H9 (cell line): ENCODE results near the gene TNIK. TPM values are rescaled to one million over a fixed set of nuclear protein-coding genes. Genes with fewer than 3 reads are reported as not detected.

Experiments
- DNase-seq: peaks from one replicate; pipeline ENCODE4 v3.0.0-alpha.2; 2017
- H2AFZ ChIP-seq: one replicate; pipeline ENCODE4 v1.6.1; 2013; ENCODE audit warnings: mild to moderate bottlenecking, low read length, control low read depth, moderate library complexity
- H2AK5ac ChIP-seq: 2 replicates; pipeline ENCODE4 v1.6.1; 2013; ENCODE audit warnings: low read length, control low read depth, mixed read lengths; ENCODE audit not compliant: insufficient read length
- H2BK120ac ChIP-seq: one replicate; pipeline ENCODE4 v1.6.1; 2013; ENCODE audit warnings: low read depth, mild to moderate bottlenecking, low read length, control low read depth, inconsistent platforms; ENCODE audit not compliant: poor library complexity, severe bottlenecking
- H2BK12ac ChIP-seq: 2 replicates; pipeline ENCODE4 v1.6.1; 2013; ENCODE audit warnings: low read length, control low read depth, mixed read lengths, low read depth; ENCODE audit not compliant: insufficient read length
- H2BK15ac ChIP-seq: 2 replicates; pipeline ENCODE4 v1.6.1; 2013; ENCODE audit warnings: low read depth, low read length, control low read depth
- H2BK20ac ChIP-seq: one replicate; pipeline ENCODE4 v1.6.1; 2013; ENCODE audit warnings: low read depth, mild to moderate bottlenecking, low read length, control low read depth, inconsistent platforms; ENCODE audit not compliant: poor library complexity, severe bottlenecking
- H2BK5ac ChIP-seq: 2 replicates; pipeline ENCODE4 v1.6.1; 2013; ENCODE audit warnings: low read length, control low read depth, mixed read lengths; ENCODE audit not compliant: insufficient read length
- H3K14ac ChIP-seq: 2 replicates; pipeline ENCODE4 v1.6.1; 2013; ENCODE audit warnings: low read length, control low read depth; ENCODE audit not compliant: insufficient read depth
- H3K18ac ChIP-seq: 2 replicates; pipeline ENCODE4 v1.6.1; 2013; ENCODE audit warnings: low read depth, mild to moderate bottlenecking, mixed read lengths, low read length, control low read depth; ENCODE audit not compliant: insufficient read length
- H3K23ac ChIP-seq: 2 replicates; pipeline ENCODE4 v1.6.1; 2013; ENCODE audit warnings: low read length, control low read depth, mixed read lengths, low read depth; ENCODE audit not compliant: insufficient read length
- H3K23me2 ChIP-seq: 2 replicates; pipeline ENCODE4 v1.6.1; 2013; ENCODE audit warnings: low read depth, mild to moderate bottlenecking, mixed read lengths, low read length, control low read depth; ENCODE audit not compliant: insufficient read length, poor library complexity, severe bottlenecking
- H3K27ac ChIP-seq: 2 replicates; pipeline ENCODE4 v1.5.1; 2013; ENCODE audit warnings: low read length, control low read depth, mixed read lengths, low read depth; ENCODE audit not compliant: insufficient read length
- H3K27me3 ChIP-seq: 2 replicates; pipeline ENCODE4 v1.6.1; 2013; ENCODE audit warnings: low read length, control low read depth, inconsistent platforms; ENCODE audit not compliant: insufficient read depth
- H3K4ac ChIP-seq: 2 replicates; pipeline ENCODE4 v1.6.1; 2013; ENCODE audit warnings: low read depth, mild to moderate bottlenecking, control low read depth, inconsistent platforms, low read length, moderate library complexity
- H3K4me1 ChIP-seq: 2 replicates; pipeline ENCODE4 v1.6.1; 2013; ENCODE audit warnings: low read length, control low read depth, inconsistent platforms; ENCODE audit not compliant: insufficient read depth
- H3K4me2 ChIP-seq: 2 replicates; pipeline ENCODE4 v1.6.1; 2013; ENCODE audit warnings: low read length, control low read depth, mixed read lengths; ENCODE audit not compliant: insufficient read length, insufficient read depth
- H3K56ac ChIP-seq: 2 replicates; pipeline ENCODE4 v1.6.1; 2013; ENCODE audit warnings: low read depth, mild to moderate bottlenecking, mixed read lengths, low read length, control low read depth; ENCODE audit not compliant: insufficient read length
- H3K79me1 ChIP-seq: 2 replicates; pipeline ENCODE4 v1.6.1; 2013; ENCODE audit warnings: low read depth, mild to moderate bottlenecking, moderate library complexity, low read length, control low read depth, inconsistent platforms; ENCODE audit not compliant: insufficient read depth, poor library complexity, severe bottlenecking
- H3K79me2 ChIP-seq: 2 replicates; pipeline ENCODE4 v1.6.1; 2013; ENCODE audit warnings: low read length, control low read depth, inconsistent platforms; ENCODE audit not compliant: insufficient read depth
- H3K9ac ChIP-seq: 2 replicates; pipeline ENCODE4 v1.6.1; 2013; ENCODE audit warnings: low read length, control low read depth, mixed read lengths; ENCODE audit not compliant: insufficient read length; ENCODE audit errors: extremely low read depth
- H3K9me3 ChIP-seq: one replicate; pipeline ENCODE4 v1.6.1; 2013; ENCODE audit warnings: low read depth, low read length, inconsistent platforms; ENCODE audit not compliant: control insufficient read depth
- H3T11ph ChIP-seq: one replicate; pipeline ENCODE4 v1.6.1; 2013; ENCODE audit warnings: mild to moderate bottlenecking, low read length, control low read depth, inconsistent platforms
- H4K20me1 ChIP-seq: one replicate; pipeline ENCODE4 v1.6.1; 2013; ENCODE audit not compliant: control insufficient read depth, insufficient read length, insufficient read depth
- H4K5ac ChIP-seq: 2 replicates; pipeline ENCODE4 v1.6.1; 2013; ENCODE audit warnings: low read depth, mild to moderate bottlenecking, mixed read lengths, low read length, control low read depth; ENCODE audit not compliant: insufficient read length
- H4K8ac ChIP-seq: replicated peaks from 2 replicates; pipeline ENCODE4 v1.6.1; 2013; ENCODE audit warnings: low read length, control low read depth, mixed read lengths, low read depth; ENCODE audit not compliant: insufficient read length
- H4K91ac ChIP-seq: 2 replicates; pipeline ENCODE4 v1.6.1; 2013; ENCODE audit warnings: low read depth, mild to moderate bottlenecking, moderate library complexity, mixed read lengths, low read length, control low read depth; ENCODE audit not compliant: insufficient read length
- H3K27ac Mint-ChIP-seq, 3 experiments: 2 replicates in 2 of 3; 3 replicates in 1 of 3; pipeline ENCODE4 v1.8.0; 2020 to 2021; ENCODE audit warnings: mixed read lengths in 3 of 3, mild to moderate bottlenecking in 1 of 3, moderate library complexity in 1 of 3
- H3K27me3 Mint-ChIP-seq: 2 replicates; pipeline ENCODE4 v1.8.0; 2021; ENCODE audit warnings: low read depth, mild to moderate bottlenecking, moderate library complexity, mixed read lengths
- H3K36me3 Mint-ChIP-seq, 3 experiments: 2 replicates in 2 of 3; 3 replicates in 1 of 3; pipeline ENCODE4 v1.8.0; 2020 to 2021; ENCODE audit warnings: low read depth in 3 of 3, mixed read lengths in 3 of 3; ENCODE audit not compliant: insufficient read depth in 1 of 3
- H3K4me1 Mint-ChIP-seq, 2 experiments: 2 replicates each; pipeline ENCODE4 v1.8.0; 2020; ENCODE audit warnings: mixed read lengths in 2 of 2
- H3K4me3 Mint-ChIP-seq, 2 experiments: 2 replicates in 1 of 2; 3 replicates in 1 of 2; pipeline ENCODE4 v1.8.0; 2020 to 2021; ENCODE audit warnings: mild to moderate bottlenecking in 2 of 2, mixed read lengths in 2 of 2, moderate library complexity in 1 of 2
- H3K9me3 Mint-ChIP-seq, 2 experiments: 2 replicates in 1 of 2; 3 replicates in 1 of 2; pipeline ENCODE4 v1.8.0; 2020; ENCODE audit warnings: mild to moderate bottlenecking in 2 of 2, mixed read lengths in 2 of 2, moderate library complexity in 1 of 2
- WGBS: extraction: QIAGEN DNeasy Blood & Tissue Kit; methylation state at CpG from one replicate; pipeline ENCODE4 v1.1.7; 2013; ENCODE audit warnings: missing lambda C conversion rate, low lambda C conversion rate, mixed read lengths; ENCODE audit not compliant: insufficient read length; ENCODE audit errors: extremely low coverage; 5-methylcytosine and 5-hydroxymethylcytosine counted together
- total RNA-seq: library from RNA; stranded (reverse); gene quantifications from 2 replicates; pipeline ENCODE4 v1.2.1, GENCODE V29; 2021
- TF ChIP-seq, protein P1 (sequence below): fragments of 200-600 bp; sonication (generic); conservative IDR thresholded peaks from 3 replicates; pipeline ENCODE4 v1.8.0; 2021; ENCODE audit warnings: antibody characterized with exemption, mild to moderate bottlenecking

The TNIK gene
- total RNA-seq, 1 experiment from 2014 or later = 15.9 TPM

DNA sequence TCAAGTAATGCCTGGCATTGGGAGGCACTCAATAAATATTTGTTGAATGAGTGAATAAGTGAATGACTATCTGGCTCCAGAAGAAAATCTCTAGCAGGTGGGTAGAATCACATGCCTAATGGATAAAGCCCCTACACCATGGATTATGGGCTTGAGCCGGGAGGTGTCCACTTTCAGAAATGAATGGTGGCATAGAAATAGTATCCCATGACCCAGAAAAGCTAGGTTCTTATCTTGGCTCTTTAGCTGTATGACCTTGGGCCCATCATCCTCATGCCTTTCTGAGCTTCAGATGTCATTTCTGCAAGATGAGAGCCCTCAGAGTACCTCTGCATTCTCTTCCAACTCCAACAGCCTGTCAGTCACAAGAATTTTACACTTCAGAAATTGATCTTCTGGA lies 37.3 kb upstream of the TNIK start:
- no peak overlapping the region for H2BK12ac ChIP-seq
- H3K79me2 ChIP-seq = no peaks in the 10 kb centered on the region
- no peak overlapping the region for H3K4me3 Mint-ChIP-seq
- H3K27ac Mint-ChIP-seq = no peak overlapping the region
- no peak overlapping the region for H3K27ac ChIP-seq
- H2BK5ac ChIP-seq = no peak overlapping the region
- no peaks in the 10 kb centered on the region for H3K9me3 ChIP-seq
- no peaks in the 10 kb centered on the region for H4K20me1 ChIP-seq
- peaks cover 5% of the 10 kb centered on the region in 2 experiments for H3K4me1 Mint-ChIP-seq
- no peaks in the 10 kb centered on the region for H3K27me3 Mint-ChIP-seq
- H3K9ac ChIP-seq = no peak overlapping the region
- H2BK20ac ChIP-seq = no peak overlapping the region
- no peak overlapping the region for H3K4ac ChIP-seq
- H4K8ac ChIP-seq = no peak overlapping the region
- WGBS = no CpG with 5 or more reads among the region's 1 CpG
- no peak for DNase-seq
- H3K23ac ChIP-seq = no peak overlapping the region
- H2BK120ac ChIP-seq = no peak overlapping the region
- no peak overlapping the region for H3K4me2 ChIP-seq
- no peaks in the 10 kb centered on the region for H3K9me3 Mint-ChIP-seq
- H3K27me3 ChIP-seq = no peaks in the 10 kb centered on the region
- no peak overlapping the region for H3K56ac ChIP-seq
- no peak overlapping the region for H3K14ac ChIP-seq
- no peak overlapping the region for H2AK5ac ChIP-seq
- peaks cover 4% of the 10 kb centered on the region; the same call in 1 of the 2 replicates for H3K4me1 ChIP-seq
- H4K91ac ChIP-seq = no peak overlapping the region
- no peak overlapping the region for H4K5ac ChIP-seq
- no peaks in the 10 kb centered on the region for H3K36me3 Mint-ChIP-seq
- TF ChIP-seq, protein P1, sequence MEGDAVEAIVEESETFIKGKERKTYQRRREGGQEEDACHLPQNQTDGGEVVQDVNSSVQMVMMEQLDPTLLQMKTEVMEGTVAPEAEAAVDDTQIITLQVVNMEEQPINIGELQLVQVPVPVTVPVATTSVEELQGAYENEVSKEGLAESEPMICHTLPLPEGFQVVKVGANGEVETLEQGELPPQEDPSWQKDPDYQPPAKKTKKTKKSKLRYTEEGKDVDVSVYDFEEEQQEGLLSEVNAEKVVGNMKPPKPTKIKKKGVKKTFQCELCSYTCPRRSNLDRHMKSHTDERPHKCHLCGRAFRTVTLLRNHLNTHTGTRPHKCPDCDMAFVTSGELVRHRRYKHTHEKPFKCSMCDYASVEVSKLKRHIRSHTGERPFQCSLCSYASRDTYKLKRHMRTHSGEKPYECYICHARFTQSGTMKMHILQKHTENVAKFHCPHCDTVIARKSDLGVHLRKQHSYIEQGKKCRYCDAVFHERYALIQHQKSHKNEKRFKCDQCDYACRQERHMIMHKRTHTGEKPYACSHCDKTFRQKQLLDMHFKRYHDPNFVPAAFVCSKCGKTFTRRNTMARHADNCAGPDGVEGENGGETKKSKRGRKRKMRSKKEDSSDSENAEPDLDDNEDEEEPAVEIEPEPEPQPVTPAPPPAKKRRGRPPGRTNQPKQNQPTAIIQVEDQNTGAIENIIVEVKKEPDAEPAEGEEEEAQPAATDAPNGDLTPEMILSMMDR = no peak
- H3T11ph ChIP-seq = no peak overlapping the region
- H2AFZ ChIP-seq = no peak overlapping the region
- no peaks in the 10 kb centered on the region for H3K23me2 ChIP-seq
- no peaks in the 10 kb centered on the region for H3K79me1 ChIP-seq
- no peak overlapping the region for H3K18ac ChIP-seq
- H2BK15ac ChIP-seq = no peak overlapping the region
